Naive thymus-derived CD4-positive, alpha-beta T cell (primary cell): ENCODE measurements around the gene MAN1A1. TPM values are rescaled to one million over a fixed set of nuclear protein-coding genes. Genes with fewer than 3 reads are reported as not detected.

Experiments
- ATAC-seq: fragments of 150-1000 bp; cut with Tn5 transposase; 2 replicates; pipeline ENCODE4 v1.10.0; 2021; ENCODE audit warnings: mild to moderate bottlenecking, moderate library complexity
- CTCF ChIA-PET: fragments of 350-600 bp; sonication (Branson Sonifier 250); formaldehyde crosslinking; loops from one replicate; lab custom pipeline; 2021; ENCODE audit warnings: antibody characterized with exemption; lab: Charles Lee
- POLR2A ChIA-PET: fragments of 350-600 bp; sonication (Branson Sonifier 250); formaldehyde crosslinking; loops from one replicate; lab custom pipeline; 2021; ENCODE audit warnings: antibody characterized with exemption, inconsistent platforms; lab: Charles Lee
- DNase-seq, 9 donors: peaks; one replicate each; pipeline versions ENCODE4 v3.0.0 to v3.0.0-alpha.2; 2020 to 2022; ENCODE audit warnings: mixed read lengths in 1 of 9
- H3K27ac ChIP-seq: one replicate; pipeline ENCODE4 v1.7.0; 2013; ENCODE audit warnings: mild to moderate bottlenecking, low read depth, low read length, moderate library complexity
- H3K27me3 ChIP-seq, 2 donors: one replicate each; pipeline ENCODE4 v1.7.0; 2013; ENCODE audit warnings: low read length in 2 of 2, mild to moderate bottlenecking in 2 of 2, moderate library complexity in 2 of 2; ENCODE audit not compliant: control insufficient read depth in 2 of 2, insufficient read depth in 2 of 2
- H3K36me3 ChIP-seq, 3 experiments: 1 replicate in 2 of 3; 2 replicates in 1 of 3; pipeline ENCODE4 v1.7.0; 2013; ENCODE audit warnings: low read length in 3 of 3, mild to moderate bottlenecking in 3 of 3, moderate library complexity in 1 of 3; ENCODE audit not compliant: insufficient read depth in 3 of 3, control insufficient read depth in 2 of 3
- H3K4me1 ChIP-seq, 2 donors: one replicate each; pipeline ENCODE4 v1.7.0; 2013; ENCODE audit warnings: low read length in 2 of 2, mild to moderate bottlenecking in 2 of 2, moderate library complexity in 1 of 2; ENCODE audit not compliant: control insufficient read depth in 2 of 2, insufficient read depth in 2 of 2
- H3K4me3 ChIP-seq: 2 replicates; pipeline ENCODE4 v1.7.0; 2013; ENCODE audit warnings: mild to moderate bottlenecking, low read length
- H3K9me3 ChIP-seq, 3 experiments: 1 replicate in 2 of 3; 2 replicates in 1 of 3; pipeline ENCODE4 v1.7.0; 2013; ENCODE audit warnings: low read length in 3 of 3; ENCODE audit not compliant: control insufficient read depth in 2 of 3
- H3K27ac Mint-ChIP-seq, 9 donors: one replicate each; pipeline ENCODE4 v1.8.0; 2020 to 2022; ENCODE audit warnings: mixed read lengths in 9 of 9, mild to moderate bottlenecking in 8 of 9, moderate library complexity in 5 of 9, inconsistent platforms in 2 of 9
- H3K27me3 Mint-ChIP-seq, 5 donors: one replicate each; pipeline ENCODE4 v1.8.0; 2021 to 2022; ENCODE audit warnings: mixed read lengths in 5 of 5, mild to moderate bottlenecking in 1 of 5
- H3K36me3 Mint-ChIP-seq, 5 donors: one replicate each; pipeline ENCODE4 v1.8.0; 2020 to 2022; ENCODE audit warnings: mixed read lengths in 5 of 5, mild to moderate bottlenecking in 3 of 5, inconsistent platforms in 1 of 5
- H3K4me1 Mint-ChIP-seq, 7 donors: one replicate each; pipeline ENCODE4 v1.8.0; 2020 to 2022; ENCODE audit warnings: mixed read lengths in 7 of 7, mild to moderate bottlenecking in 3 of 7, inconsistent platforms in 1 of 7
- H3K4me3 Mint-ChIP-seq, 10 donors: one replicate each; pipeline ENCODE4 v1.8.0; 2020 to 2022; ENCODE audit warnings: mild to moderate bottlenecking in 10 of 10, mixed read lengths in 10 of 10, moderate library complexity in 6 of 10, inconsistent platforms in 2 of 10
- H3K9me3 Mint-ChIP-seq, 11 donors: one replicate each; pipeline ENCODE4 v1.8.0; 2020 to 2022; ENCODE audit warnings: mixed read lengths in 11 of 11, mild to moderate bottlenecking in 4 of 11, inconsistent platforms in 1 of 11, moderate library complexity in 1 of 11
- intact Hi-C, 2 donors: fragments of 100-400 bp; cut with micrococcal nuclease; formaldehyde crosslinking; loops; one replicate each; pipeline ENCODE4 v1.15.1; 2023
- polyA plus RNA-seq, 2 donors: library from polyadenylated mRNA; unstranded; fragments of 300-500 nt; fragmentation: Illumina TruSeq; gene quantifications; one replicate each; pipeline ENCODE4 v1.2.3, GENCODE V29; 2021
- total RNA-seq, 6 experiments: library from RNA in 5 of 6; stranded (reverse) in 5 of 6; gene quantifications; 1 replicate in 5 of 6; 2 replicates in 1 of 6; pipeline ENCODE4 v1.2.3 and lab custom pipeline; 2021 to 2026

MAN1A1 gene
- total and polyA plus RNA-seq, 7 experiments from 2014 or later = 5.4 to 22.3 (median 8.4) TPM

DNA sequence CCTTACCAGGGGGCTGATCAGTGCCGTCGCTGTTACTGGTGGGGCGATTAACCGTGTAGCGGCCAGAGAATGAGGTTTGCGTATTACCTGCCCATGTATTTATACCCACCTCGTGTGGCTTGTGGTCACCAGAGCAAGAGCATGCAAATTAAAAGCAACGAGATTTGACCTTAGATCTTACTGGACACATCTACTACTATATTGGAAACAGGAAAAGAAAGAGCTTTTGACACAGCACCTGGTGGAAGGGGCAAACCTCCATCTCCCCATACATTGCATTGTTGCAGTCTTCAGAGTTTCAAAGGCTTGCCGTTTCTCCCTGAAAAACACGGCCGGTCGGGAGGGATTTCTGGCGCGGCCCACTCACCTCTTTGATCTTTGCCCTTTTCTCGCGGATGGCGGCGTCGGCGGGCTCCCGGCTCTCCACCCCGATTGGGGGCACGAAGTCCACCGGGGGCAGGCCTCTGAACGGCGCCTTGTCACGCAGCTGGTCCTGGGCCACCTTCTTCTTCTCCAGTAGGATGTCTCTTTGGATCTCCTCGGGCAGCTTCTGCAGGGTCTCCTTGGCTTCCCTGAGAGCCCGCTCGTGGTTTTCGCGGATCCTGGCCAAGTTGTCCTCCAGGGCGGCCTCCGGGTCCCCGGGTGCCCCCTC is 1.3 kb downstream of the MAN1A1 start:
- Mint-ChIP-seq H3K27ac (peak overlapping the region; percentile 57 to 95 (median 90)), H3K27me3 (no peaks in the 10 kb centered on the region), H3K9me3 (no peaks in the 10 kb centered on the region), H3K36me3 (peaks cover 0 to 13% (median 0%) of the 10 kb centered on the region in 5 donors), H3K4me1 (peaks cover 8 to 63% (median 55%) of the 10 kb centered on the region in 7 donors), H3K4me3 (peak overlapping the region; percentile 82 to 99 (median 93))
- peaks cover 9 to 10% of the 10 kb centered on the region in 2 donors for H3K4me1 ChIP-seq
- H3K27ac ChIP-seq = peak overlapping the region; percentile 83
- ATAC-seq (no peak), DNase-seq (peak; percentile 13 to 60 (median 27))
- no peaks in the 10 kb centered on the region for H3K9me3 ChIP-seq
- H3K36me3 ChIP-seq = peaks cover 0 to 9% (median 0%) of the 10 kb centered on the region in 3 experiments
- POLR2A ChIA-PET = interaction anchor here (1.0 to 2.1 kb wide), 2 partner anchors 34 kb away, joined by 4 to 6 read pairs; no protein-coding TSS in a partner anchor
- H3K4me3 ChIP-seq = peak overlapping the region; percentile 85
- CTCF ChIA-PET = no interaction called here
- H3K27me3 ChIP-seq = no peaks in the 10 kb centered on the region
- intact Hi-C loops = loop anchor here (1.0 to 10.0 kb wide), 14 partner anchors 9 to 1863 kb away; partner anchors contain the start of genes ASF1A (in 1 of the 2), CEP85L (in 1 of the 2), DCBLD1 (in 1 of the 2) and FAM184A (in 1 of the 2)

DNA sequence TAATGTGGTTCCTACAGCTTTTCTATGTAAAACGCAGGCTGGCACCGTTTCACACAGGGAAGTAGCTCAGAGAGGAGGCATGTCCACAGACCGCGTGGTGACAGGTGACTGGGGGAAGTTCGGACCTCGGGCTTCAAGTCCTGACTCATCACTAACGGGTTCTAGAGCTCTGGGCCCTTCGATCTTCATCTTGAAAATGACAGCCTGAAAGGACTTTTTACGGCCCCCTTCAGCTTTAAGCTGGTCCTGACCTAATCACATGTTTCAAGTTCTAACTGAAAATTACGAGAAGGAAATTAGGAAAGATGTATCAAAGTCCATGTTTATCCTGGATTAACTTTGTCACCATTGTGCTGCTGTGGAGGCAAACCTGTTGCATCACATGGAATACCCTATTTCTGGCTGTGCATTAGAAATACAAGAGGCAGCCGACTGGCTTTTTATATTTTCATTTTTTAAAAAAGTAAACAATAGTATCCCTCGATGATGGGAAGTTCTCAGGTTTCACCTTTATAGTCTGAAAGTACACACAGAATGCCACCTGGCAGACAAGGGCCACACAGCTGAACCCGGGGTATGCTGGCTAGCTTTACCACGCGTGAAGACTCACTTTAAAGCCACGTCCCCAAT is 2.0 kb downstream of the MAN1A1 start:
- H3K27ac Mint-ChIP-seq = peak overlapping the region; percentile 57 to 95 (median 90)
- intact Hi-C loops = loop anchor here (1.0 to 10.0 kb wide), 16 partner anchors 8 to 1863 kb away; partner anchors contain the start of genes CEP85L (in 2 of the 2), FAM184A (in 2 of the 2), ASF1A (in 1 of the 2) and DCBLD1 (in 1 of the 2)
- Histone ChIP-seq H3K4me3 (peak overlapping the region; percentile 85), H3K9me3 (no peaks in the 10 kb centered on the region), H3K36me3 (peaks cover 0 to 9% (median 0%) of the 10 kb centered on the region in 3 experiments), H3K27ac (peak overlapping the region; percentile 83), H3K27me3 (no peaks in the 10 kb centered on the region), H3K4me1 (peaks cover 9 to 12% of the 10 kb centered on the region in 2 donors)
- peaks cover 8 to 67% (median 54%) of the 10 kb centered on the region in 7 donors for H3K4me1 Mint-ChIP-seq
- POLR2A ChIA-PET = interaction anchor here (0.7 to 2.1 kb wide), 3 partner anchors 13 to 454 kb away, joined by 3 to 6 read pairs (median 3); no protein-coding TSS in a partner anchor
- H3K4me3 Mint-ChIP-seq = peak overlapping the region; percentile 82 to 99 (median 93)
- ATAC-seq (no peak), DNase-seq (peak in 2 of 9 donors; percentile 14 to 32)
- CTCF ChIA-PET = interaction anchor here (1.2 kb wide), 1 partner anchor 13 kb away, joined by 7 read pairs; no protein-coding TSS in a partner anchor
- H3K36me3 Mint-ChIP-seq = peaks cover 0 to 13% (median 0%) of the 10 kb centered on the region in 5 donors
- H3K9me3 Mint-ChIP-seq = no peaks in the 10 kb centered on the region
- no peaks in the 10 kb centered on the region for H3K27me3 Mint-ChIP-seq

DNA sequence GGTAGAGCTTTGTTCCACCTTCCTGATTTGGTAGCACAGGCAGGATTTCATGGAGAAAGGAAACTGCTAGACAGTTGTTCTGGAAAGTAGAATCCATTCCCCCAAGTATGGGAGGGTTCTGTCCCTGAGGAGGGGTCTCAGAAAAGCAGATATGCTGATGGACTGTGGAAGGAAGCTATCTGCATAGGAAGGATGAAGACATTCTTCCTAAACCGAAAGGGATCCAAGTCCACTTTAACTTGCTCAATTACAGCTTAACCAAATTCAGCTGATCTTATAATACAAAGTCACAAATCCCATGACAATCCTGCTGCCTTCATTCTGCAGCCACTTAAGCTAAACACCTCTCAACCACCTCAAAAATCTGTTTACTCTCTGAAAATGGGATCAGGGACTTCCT is 2.6 kb downstream of the MAN1A1 start:
- Histone ChIP-seq H3K27me3 (no peaks in the 10 kb centered on the region), H3K36me3 (peaks cover 0 to 9% (median 0%) of the 10 kb centered on the region in 3 experiments), H3K4me1 (peaks cover 9 to 12% of the 10 kb centered on the region in 2 donors), H3K9me3 (no peaks in the 10 kb centered on the region), H3K27ac (peak overlapping the region; percentile 35), H3K4me3 (no peak overlapping the region)
- no peak for DNase-seq
- intact Hi-C loops = loop anchor here (1.0 to 10.0 kb wide), 12 partner anchors 8 to 1862 kb away; partner anchors contain the start of genes CEP85L (in 2 of the 2), DCBLD1 (in 1 of the 2), FAM184A (in 1 of the 2) and MCM9 (in 1 of the 2)
- peaks cover 8 to 66% (median 52%) of the 10 kb centered on the region in 7 donors for H3K4me1 Mint-ChIP-seq
- H3K4me3 Mint-ChIP-seq = peak overlapping the region; percentile 82 to 99 (median 93)
- ChIA-PET POLR2A (interaction anchor here (0.7 to 2.1 kb wide), 3 partner anchors 13 to 453 kb away, joined by 3 to 6 read pairs (median 3); no protein-coding TSS in a partner anchor), CTCF (interaction anchor here (1.2 kb wide), 1 partner anchor 12 kb away, joined by 7 read pairs; no protein-coding TSS in a partner anchor)
- no peaks in the 10 kb centered on the region for H3K9me3 Mint-ChIP-seq
- peaks cover 0 to 13% (median 0%) of the 10 kb centered on the region in 5 donors for H3K36me3 Mint-ChIP-seq
- peak overlapping the region; percentile 1 to 95 (median 82) for H3K27ac Mint-ChIP-seq
- no peak for ATAC-seq
- H3K27me3 Mint-ChIP-seq = no peaks in the 10 kb centered on the region

DNA sequence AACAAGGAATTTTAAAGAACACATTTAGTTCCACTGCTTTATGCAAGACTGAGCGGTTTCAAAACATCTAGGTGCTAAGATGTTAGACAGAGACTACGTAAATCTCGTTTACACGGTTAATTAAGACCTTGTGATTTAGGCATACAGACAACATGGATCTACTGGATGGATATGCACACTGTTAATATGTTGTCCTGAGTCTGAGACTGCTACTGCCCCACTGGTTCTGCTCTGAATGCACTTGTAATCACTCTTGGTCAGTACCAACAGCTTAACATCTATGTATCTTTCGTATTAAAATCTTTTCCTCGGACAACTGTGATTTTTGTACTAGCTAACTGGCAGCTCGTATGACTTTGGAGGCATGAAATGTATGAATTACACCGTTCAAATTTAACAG is 3.1 kb downstream of the MAN1A1 start:
- POLR2A ChIA-PET = interaction anchor here (2.1 kb wide), 1 partner anchor 32 kb away, joined by 6 read pairs; no protein-coding TSS in a partner anchor
- H3K4me3 ChIP-seq = no peak overlapping the region
- Mint-ChIP-seq H3K27ac (peak overlapping the region; percentile 1 to 95 (median 77)), H3K4me1 (peaks cover 8 to 65% (median 47%) of the 10 kb centered on the region in 7 donors), H3K9me3 (no peaks in the 10 kb centered on the region), H3K4me3 (peak overlapping the region in 9 of 10 donors; percentile 2 to 99 (median 93)), H3K36me3 (peaks cover 0 to 11% (median 0%) of the 10 kb centered on the region in 5 donors), H3K27me3 (no peaks in the 10 kb centered on the region)
- DNase-seq = no peak
- ATAC-seq = no peak
- H3K36me3 ChIP-seq = peaks cover 0 to 9% (median 0%) of the 10 kb centered on the region in 3 experiments
- H3K9me3 ChIP-seq = no peaks in the 10 kb centered on the region
- no peaks in the 10 kb centered on the region for H3K27me3 ChIP-seq
- intact Hi-C loops = loop anchor here (2.0 to 10.0 kb wide), 10 partner anchors 268 to 1862 kb away; partner anchors contain the start of genes CEP85L (in 2 of the 2), DCBLD1 (in 1 of the 2), FAM184A (in 1 of the 2) and MCM9 (in 1 of the 2)
- CTCF ChIA-PET = interaction anchor here (1.2 kb wide), 1 partner anchor 12 kb away, joined by 7 read pairs; no protein-coding TSS in a partner anchor
- H3K4me1 ChIP-seq = peaks cover 9 to 12% of the 10 kb centered on the region in 2 donors
- H3K27ac ChIP-seq = peak overlapping the region; percentile 35

DNA sequence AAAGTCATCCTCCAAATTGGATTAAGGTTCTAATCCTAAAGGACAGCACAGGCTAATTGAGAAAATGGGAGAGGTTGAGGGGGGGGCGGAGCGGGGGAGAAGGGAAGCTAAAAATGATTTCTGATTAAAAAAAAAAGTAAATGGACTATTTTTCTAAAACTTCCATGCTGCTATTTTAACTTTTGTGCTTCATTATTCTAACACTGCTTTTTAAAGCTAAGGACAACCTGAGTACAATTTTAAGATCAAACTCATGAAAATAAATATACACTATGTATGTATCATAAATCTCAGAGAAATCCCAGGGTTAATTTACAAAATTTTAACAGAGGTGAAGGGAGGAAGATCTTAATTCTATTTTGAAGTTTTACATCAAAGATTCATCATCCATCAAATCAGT is 4.4 kb downstream of the MAN1A1 start:
- no peak for ATAC-seq
- intact Hi-C loops = loop anchor here (5.0 to 10.0 kb wide), 8 partner anchors 380 to 1860 kb away; partner anchors contain the start of genes CEP85L (in 1 of the 2), DCBLD1 (in 1 of the 2), MCM9 (in 1 of the 2) and NUS1 (in 1 of the 2)
- Histone ChIP-seq H3K36me3 (peaks cover 0 to 9% (median 0%) of the 10 kb centered on the region in 3 experiments), H3K27me3 (no peaks in the 10 kb centered on the region), H3K4me3 (no peak overlapping the region), H3K9me3 (no peaks in the 10 kb centered on the region), H3K27ac (no peak overlapping the region), H3K4me1 (peaks cover 3 to 9% of the 10 kb centered on the region in 2 donors)
- H3K36me3 Mint-ChIP-seq = peaks cover 0 to 16% (median 0%) of the 10 kb centered on the region in 5 donors
- H3K4me1 Mint-ChIP-seq = peaks cover 8 to 70% (median 53%) of the 10 kb centered on the region in 7 donors
- no peak for DNase-seq
- peak overlapping the region in 8 of 9 donors; percentile 8 to 76 (median 52) for H3K27ac Mint-ChIP-seq
- ChIA-PET POLR2A (interaction anchor here (0.6 kb wide), 1 partner anchor 1020 kb away, joined by 3 read pairs; no protein-coding TSS in a partner anchor), CTCF (interaction anchor here (1.0 kb wide), 1 partner anchor 11 kb away, joined by 3 read pairs; no protein-coding TSS in a partner anchor)
- H3K9me3 Mint-ChIP-seq = no peaks in the 10 kb centered on the region
- H3K27me3 Mint-ChIP-seq = no peaks in the 10 kb centered on the region
- H3K4me3 Mint-ChIP-seq = peak overlapping the region in 3 of 10 donors; percentile 7 to 95 (median 16)
